HCT116 (cell line): ENCODE measurements around the gene TNFAIP8L3. TPM values are rescaled to one million over a fixed set of nuclear protein-coding genes. Genes with fewer than 3 reads are reported as not detected.

Experiments used
- ATAC-seq: fragments of 200-7000 bp; cut with Tn5 transposase; 2 replicates; pipeline ENCODE4 v1.9.1; 2020; ENCODE audit warnings: mild to moderate bottlenecking, moderate library complexity
- BruUV-seq: library from RNA; stranded (reverse); fragments of 400-500 nt; replicated peaks from 2 replicates; lab custom pipeline; 2021; lab: Mats Ljungman, UMichigan
- CTCF ChIA-PET: fragments of 300-600 bp; sonication (Branson Sonifier 250); formaldehyde crosslinking; loops from one replicate; lab custom pipeline; 2021; ENCODE audit warnings: antibody characterized with exemption; lab: Charles Lee
- POLR2A ChIA-PET: fragments of 300-600, 350-600 bp; sonication (Branson Sonifier 250); formaldehyde crosslinking; loops from one replicate; lab custom pipeline; 2021; ENCODE audit warnings: antibody characterized with exemption; lab: Charles Lee
- RAD21 ChIA-PET, 2 experiments: fragments of 300-600 bp; sonication (Branson Sonifier 250); formaldehyde crosslinking; loops; one replicate each; lab custom pipeline; 2023; ENCODE audit warnings: low total read pairs in 2 of 2; ENCODE audit not compliant: uncharacterized antibody in 2 of 2, unreplicated experiment in 2 of 2, low non-redundant PET in 1 of 2; lab: Charles Lee
- DNase-seq: peaks from one replicate; pipeline ENCODE4 v3.0.0-alpha.2; 2010; ENCODE audit warnings: low read depth, low spot score
- H2AFZ ChIP-seq: fragments of 200-600 bp; shearing (Covaris generic), sonication (generic); 2 replicates; pipeline ENCODE4 v1.6.1; 2017; ENCODE audit warnings: low read depth, mixed run types, mixed read lengths, antibody characterized with exemption, low read length; ENCODE audit not compliant: poor library complexity, severe bottlenecking
- H3K27ac ChIP-seq: 2 replicates; pipeline ENCODE4 v1.5.1; 2012; ENCODE audit warnings: low read depth, low read length
- H3K27me3 ChIP-seq: fragments of 200-600 bp; sonication (generic); 2 replicates; pipeline ENCODE4 v1.6.1; 2016; ENCODE audit warnings: mixed run types, low read length, mixed read lengths; ENCODE audit not compliant: insufficient read depth
- H3K36me3 ChIP-seq, 2 experiments: fragments of 200-500 bp in 1 of 2; fragments of 200-600 bp in 1 of 2; sonication (Bioruptor generic) in 1 of 2; sonication (generic) in 1 of 2; 2 replicates each; pipeline versions ENCODE4 v1.5.1 to v1.6.1; 2014 to 2016; ENCODE audit warnings: low read length in 2 of 2, inconsistent platforms in 1 of 2, mixed read lengths in 1 of 2, mixed run types in 1 of 2; ENCODE audit not compliant: insufficient read depth in 2 of 2, control insufficient read depth in 1 of 2
- H3K4me1 ChIP-seq, 2 experiments: fragments of 200-600 bp in 1 of 2; sonication (generic) in 1 of 2; 2 replicates each; pipeline versions ENCODE4 v1.5.1 to v1.6.1; 2012 to 2017; ENCODE audit warnings: low read length in 2 of 2, inconsistent platforms in 1 of 2, mild to moderate bottlenecking in 1 of 2, mixed read lengths in 1 of 2, mixed run types in 1 of 2, moderate library complexity in 1 of 2; ENCODE audit not compliant: insufficient read depth in 2 of 2, control insufficient read depth in 1 of 2
- H3K4me2 ChIP-seq: fragments of 200-600 bp; sonication (generic); 2 replicates; pipeline ENCODE4 v1.6.1; 2017; ENCODE audit warnings: mixed run types, low read length, mixed read lengths
- H3K4me3 ChIP-seq, 2 experiments: fragments of 200-600 bp in 1 of 2; sonication (generic) in 1 of 2; replicated peaks in 1 of 2; 2 replicates each; pipeline ENCODE4 v1.5.1; 2011 to 2016; ENCODE audit warnings: low read length in 2 of 2, control low read depth in 1 of 2, low read depth in 1 of 2, mild to moderate bottlenecking in 1 of 2, mixed read lengths in 1 of 2, mixed run types in 1 of 2
- H3K79me2 ChIP-seq: fragments of 200-600 bp; sonication (generic); 2 replicates; pipeline ENCODE4 v1.6.1; 2017; ENCODE audit warnings: mild to moderate bottlenecking, mixed run types, low read length, moderate library complexity, mixed read lengths; ENCODE audit not compliant: insufficient read depth
- H3K9ac ChIP-seq: fragments of 200-600 bp; sonication (generic); 2 replicates; pipeline ENCODE4 v1.6.1; 2016; ENCODE audit warnings: low read length, mixed read lengths
- H3K9me2 ChIP-seq: fragments of 200-600 bp; sonication (generic), shearing (Covaris generic); 2 replicates; pipeline ENCODE4 v1.6.1; 2017; ENCODE audit warnings: mixed run types, mild to moderate bottlenecking, moderate library complexity; ENCODE audit not compliant: insufficient read depth
- H3K9me3 ChIP-seq, 2 experiments: fragments of 200-500 bp in 1 of 2; fragments of 200-600 bp in 1 of 2; sonication (Bioruptor generic) in 1 of 2; sonication (generic) in 1 of 2; 2 replicates each; pipeline ENCODE4 v1.6.1; 2014 to 2017; ENCODE audit warnings: low read length in 2 of 2, mixed read lengths in 2 of 2, inconsistent platforms in 1 of 2, low read depth in 1 of 2, mild to moderate bottlenecking in 1 of 2, mixed run types in 1 of 2, moderate library complexity in 1 of 2; ENCODE audit not compliant: control insufficient read depth in 1 of 2, insufficient read depth in 1 of 2
- H4K20me1 ChIP-seq: fragments of 200-600 bp; sonication (generic), shearing (Covaris generic); 2 replicates; pipeline ENCODE4 v1.6.1; 2017; ENCODE audit warnings: mixed run types, mild to moderate bottlenecking, moderate library complexity; ENCODE audit not compliant: insufficient read depth
- CBX3 ChIP-seq: IDR thresholded peaks from 2 replicates; pipeline ENCODE4 v1.6.1; 2012; ENCODE audit warnings: low read depth
- EGR1 ChIP-seq: IDR thresholded peaks from 2 replicates; pipeline ENCODE4 v1.6.1; 2012; ENCODE audit warnings: low read depth
- ELF1 ChIP-seq: IDR thresholded peaks from 2 replicates; pipeline ENCODE4 v1.6.1; 2012; ENCODE audit warnings: low read depth, borderline replicate concordance
- FOSL1 ChIP-seq: IDR thresholded peaks from 2 replicates; pipeline ENCODE4 v1.6.1; 2012; ENCODE audit warnings: low read depth
- JUND ChIP-seq: IDR thresholded peaks from 2 replicates; pipeline ENCODE4 v1.6.1; 2012
- POLR2A ChIP-seq: IDR thresholded peaks from 2 replicates; pipeline ENCODE4 v1.7.0; 2011; ENCODE audit warnings: borderline replicate concordance; ENCODE audit not compliant: insufficient read depth, insufficient read length; ENCODE audit errors: extremely low read depth
- POLR2AphosphoS5 ChIP-seq: IDR thresholded peaks from 2 replicates; pipeline ENCODE4 v1.6.1; 2011; ENCODE audit warnings: mild to moderate bottlenecking, low read depth, low read length, moderate library complexity
- RAD21 ChIP-seq: IDR thresholded peaks from 2 replicates; pipeline ENCODE4 v1.6.1; 2012; ENCODE audit warnings: low read depth, mild to moderate bottlenecking
- SIN3A ChIP-seq: IDR thresholded peaks from 2 replicates; pipeline ENCODE4 v1.6.1; 2012; ENCODE audit warnings: low read depth
- SP1 ChIP-seq: IDR thresholded peaks from 2 replicates; pipeline ENCODE4 v1.6.1; 2012; ENCODE audit warnings: low read depth
- TCF7L2 ChIP-seq: IDR thresholded peaks from 2 replicates; pipeline ENCODE4 v1.7.0; 2011; ENCODE audit warnings: borderline replicate concordance, inconsistent platforms; ENCODE audit not compliant: insufficient read depth, insufficient read length; ENCODE audit errors: extremely low read depth
- YY1 ChIP-seq: IDR thresholded peaks from 2 replicates; pipeline ENCODE4 v1.6.1; 2011; ENCODE audit warnings: low read length, low read depth, moderate library complexity, mild to moderate bottlenecking; ENCODE audit not compliant: insufficient replicate concordance; ENCODE audit errors: extremely low read depth
- ZNF274 ChIP-seq: fragments of 200-500 bp; sonication (Bioruptor generic); IDR thresholded peaks from 2 replicates; pipeline ENCODE4 v1.6.1; 2014; ENCODE audit warnings: mild to moderate bottlenecking, low read depth, low read length, inconsistent platforms
- intact Hi-C: fragments of 100-400 bp; cut with micrococcal nuclease; formaldehyde crosslinking; loops from 2 replicates; pipeline ENCODE4 v1.10.0; 2022
- total RNA-seq: library from RNA; stranded (reverse); gene quantifications from one replicate; pipeline ENCODE4 v1.2.1, GENCODE V29; 2021; ENCODE audit not compliant: unreplicated experiment
- TF ChIP-seq, protein P1 (sequence below): IDR thresholded peaks from 2 replicates; pipeline ENCODE4 v1.6.1; 2012; ENCODE audit warnings: low read depth
- TF ChIP-seq, protein P2 (sequence below): IDR thresholded peaks from 2 replicates; pipeline ENCODE4 v1.6.1; 2011; ENCODE audit warnings: mild to moderate bottlenecking, low read length, moderate library complexity; ENCODE audit not compliant: insufficient replicate concordance; ENCODE audit errors: extremely low read depth
- TF ChIP-seq, protein P3 (sequence below): IDR thresholded peaks from 2 replicates; pipeline ENCODE4 v1.6.1; 2012
- TF ChIP-seq, protein P4 (sequence below), 3 experiments: fragments of 200-600 bp in 1 of 3; sonication (generic) in 1 of 3; IDR thresholded peaks in 2 of 3; conservative IDR thresholded peaks in 1 of 3; 2 replicates each; pipeline ENCODE4 v1.5.1; 2012 to 2017; ENCODE audit warnings: low read depth in 2 of 3, low read length in 2 of 3, antibody characterized with exemption in 1 of 3, borderline replicate concordance in 1 of 3, control low read depth in 1 of 3, mild to moderate bottlenecking in 1 of 3, mixed read lengths in 1 of 3, mixed run types in 1 of 3, moderate library complexity in 1 of 3; ENCODE audit not compliant: insufficient read depth in 1 of 3

Gene TNFAIP8L3
- total RNA-seq, 1 experiment from 2014 or later = 0.47 TPM

DNA sequence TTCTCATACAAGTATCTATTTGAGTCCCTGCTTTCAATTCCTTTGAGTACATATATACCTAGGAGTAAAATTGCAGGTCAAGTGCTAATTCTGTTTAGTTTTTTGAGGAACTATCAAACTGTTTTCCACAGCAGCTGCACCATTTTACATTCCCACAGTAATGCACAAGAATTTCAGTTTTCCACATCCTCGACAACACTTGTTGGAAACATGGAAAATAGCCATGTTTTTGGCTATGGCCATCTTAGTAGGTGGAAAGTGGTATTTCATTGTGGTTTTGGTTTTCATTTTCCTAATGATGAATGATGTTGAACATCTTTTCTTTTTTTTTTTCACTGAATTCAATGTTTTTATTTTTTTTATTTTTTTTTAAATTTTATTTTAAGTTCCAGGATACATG, 44.4 kb upstream of the TNFAIP8L3 start:
- no peak overlapping the region for H3K4me2 ChIP-seq
- ChIA-PET CTCF (no interaction called here), POLR2A (interaction anchor here (0.7 kb wide), 1 partner anchor 830 kb away, joined by 3 read pairs; no protein-coding TSS in a partner anchor), RAD21 (no interaction called here)
- DNase-seq (no peak), ATAC-seq (no peak)
- no peaks in the 10 kb centered on the region for H3K79me2 ChIP-seq
- H3K4me1 ChIP-seq = peaks cover 2 to 5% of the 10 kb centered on the region in 2 experiments; a peak in 3 of 4 replicates
- no peaks in the 10 kb centered on the region for H4K20me1 ChIP-seq
- BruUV-seq = no TSS peak
- no peak overlapping the region for H3K27ac ChIP-seq
- H3K36me3 ChIP-seq = no peaks in the 10 kb centered on the region
- intact Hi-C loops = no loop called here
- H2AFZ ChIP-seq = no peak overlapping the region
- no peaks in the 10 kb centered on the region for H3K27me3 ChIP-seq
- H3K9me2 ChIP-seq = no peaks in the 10 kb centered on the region
- no peaks in the 10 kb centered on the region for H3K9me3 ChIP-seq
- H3K4me3 ChIP-seq = no peak overlapping the region
- no peak overlapping the region for H3K9ac ChIP-seq
- TF ChIP-seq TCF7L2 (no peak), CBX3 (no peak), RAD21 (no peak), YY1 (no peak), FOSL1 (no peak), JUND (no peak), POLR2AphosphoS5 (no peak), ZNF274 (no peak), POLR2A (no peak), SIN3A (no peak), EGR1 (no peak), SP1 (no peak), ELF1 (no peak)
- TF ChIP-seq, protein P1, sequence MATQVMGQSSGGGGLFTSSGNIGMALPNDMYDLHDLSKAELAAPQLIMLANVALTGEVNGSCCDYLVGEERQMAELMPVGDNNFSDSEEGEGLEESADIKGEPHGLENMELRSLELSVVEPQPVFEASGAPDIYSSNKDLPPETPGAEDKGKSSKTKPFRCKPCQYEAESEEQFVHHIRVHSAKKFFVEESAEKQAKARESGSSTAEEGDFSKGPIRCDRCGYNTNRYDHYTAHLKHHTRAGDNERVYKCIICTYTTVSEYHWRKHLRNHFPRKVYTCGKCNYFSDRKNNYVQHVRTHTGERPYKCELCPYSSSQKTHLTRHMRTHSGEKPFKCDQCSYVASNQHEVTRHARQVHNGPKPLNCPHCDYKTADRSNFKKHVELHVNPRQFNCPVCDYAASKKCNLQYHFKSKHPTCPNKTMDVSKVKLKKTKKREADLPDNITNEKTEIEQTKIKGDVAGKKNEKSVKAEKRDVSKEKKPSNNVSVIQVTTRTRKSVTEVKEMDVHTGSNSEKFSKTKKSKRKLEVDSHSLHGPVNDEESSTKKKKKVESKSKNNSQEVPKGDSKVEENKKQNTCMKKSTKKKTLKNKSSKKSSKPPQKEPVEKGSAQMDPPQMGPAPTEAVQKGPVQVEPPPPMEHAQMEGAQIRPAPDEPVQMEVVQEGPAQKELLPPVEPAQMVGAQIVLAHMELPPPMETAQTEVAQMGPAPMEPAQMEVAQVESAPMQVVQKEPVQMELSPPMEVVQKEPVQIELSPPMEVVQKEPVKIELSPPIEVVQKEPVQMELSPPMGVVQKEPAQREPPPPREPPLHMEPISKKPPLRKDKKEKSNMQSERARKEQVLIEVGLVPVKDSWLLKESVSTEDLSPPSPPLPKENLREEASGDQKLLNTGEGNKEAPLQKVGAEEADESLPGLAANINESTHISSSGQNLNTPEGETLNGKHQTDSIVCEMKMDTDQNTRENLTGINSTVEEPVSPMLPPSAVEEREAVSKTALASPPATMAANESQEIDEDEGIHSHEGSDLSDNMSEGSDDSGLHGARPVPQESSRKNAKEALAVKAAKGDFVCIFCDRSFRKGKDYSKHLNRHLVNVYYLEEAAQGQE = no peak
- TF ChIP-seq, protein P2, sequence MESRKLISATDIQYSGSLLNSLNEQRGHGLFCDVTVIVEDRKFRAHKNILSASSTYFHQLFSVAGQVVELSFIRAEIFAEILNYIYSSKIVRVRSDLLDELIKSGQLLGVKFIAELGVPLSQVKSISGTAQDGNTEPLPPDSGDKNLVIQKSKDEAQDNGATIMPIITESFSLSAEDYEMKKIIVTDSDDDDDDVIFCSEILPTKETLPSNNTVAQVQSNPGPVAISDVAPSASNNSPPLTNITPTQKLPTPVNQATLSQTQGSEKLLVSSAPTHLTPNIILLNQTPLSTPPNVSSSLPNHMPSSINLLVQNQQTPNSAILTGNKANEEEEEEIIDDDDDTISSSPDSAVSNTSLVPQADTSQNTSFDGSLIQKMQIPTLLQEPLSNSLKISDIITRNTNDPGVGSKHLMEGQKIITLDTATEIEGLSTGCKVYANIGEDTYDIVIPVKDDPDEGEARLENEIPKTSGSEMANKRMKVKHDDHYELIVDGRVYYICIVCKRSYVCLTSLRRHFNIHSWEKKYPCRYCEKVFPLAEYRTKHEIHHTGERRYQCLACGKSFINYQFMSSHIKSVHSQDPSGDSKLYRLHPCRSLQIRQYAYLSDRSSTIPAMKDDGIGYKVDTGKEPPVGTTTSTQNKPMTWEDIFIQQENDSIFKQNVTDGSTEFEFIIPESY = no peak
- TF ChIP-seq, protein P3, sequence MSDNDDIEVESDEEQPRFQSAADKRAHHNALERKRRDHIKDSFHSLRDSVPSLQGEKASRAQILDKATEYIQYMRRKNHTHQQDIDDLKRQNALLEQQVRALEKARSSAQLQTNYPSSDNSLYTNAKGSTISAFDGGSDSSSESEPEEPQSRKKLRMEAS = no peak
- TF ChIP-seq, protein P4, sequence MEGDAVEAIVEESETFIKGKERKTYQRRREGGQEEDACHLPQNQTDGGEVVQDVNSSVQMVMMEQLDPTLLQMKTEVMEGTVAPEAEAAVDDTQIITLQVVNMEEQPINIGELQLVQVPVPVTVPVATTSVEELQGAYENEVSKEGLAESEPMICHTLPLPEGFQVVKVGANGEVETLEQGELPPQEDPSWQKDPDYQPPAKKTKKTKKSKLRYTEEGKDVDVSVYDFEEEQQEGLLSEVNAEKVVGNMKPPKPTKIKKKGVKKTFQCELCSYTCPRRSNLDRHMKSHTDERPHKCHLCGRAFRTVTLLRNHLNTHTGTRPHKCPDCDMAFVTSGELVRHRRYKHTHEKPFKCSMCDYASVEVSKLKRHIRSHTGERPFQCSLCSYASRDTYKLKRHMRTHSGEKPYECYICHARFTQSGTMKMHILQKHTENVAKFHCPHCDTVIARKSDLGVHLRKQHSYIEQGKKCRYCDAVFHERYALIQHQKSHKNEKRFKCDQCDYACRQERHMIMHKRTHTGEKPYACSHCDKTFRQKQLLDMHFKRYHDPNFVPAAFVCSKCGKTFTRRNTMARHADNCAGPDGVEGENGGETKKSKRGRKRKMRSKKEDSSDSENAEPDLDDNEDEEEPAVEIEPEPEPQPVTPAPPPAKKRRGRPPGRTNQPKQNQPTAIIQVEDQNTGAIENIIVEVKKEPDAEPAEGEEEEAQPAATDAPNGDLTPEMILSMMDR (IDR thresholded peaks at IDR 0.05 in 2 of 3, conservative IDR thresholded peaks at IDR 0.05 in 1 of 3; ENCODE audit: borderline replicate concordance in 1 of 3, insufficient read depth in 1 of 3, low read depth in 2 of 3, low read length in 2 of 3) = no peak
- TF ChIP-seq, all 23 proteins: peak for 0
